ENCODE results near the gene FBRSL1.
A peak's percentile ranks its signal among the peaks of the same experiment; 100 is the strongest.

FBRSL1 gene

DNA sequence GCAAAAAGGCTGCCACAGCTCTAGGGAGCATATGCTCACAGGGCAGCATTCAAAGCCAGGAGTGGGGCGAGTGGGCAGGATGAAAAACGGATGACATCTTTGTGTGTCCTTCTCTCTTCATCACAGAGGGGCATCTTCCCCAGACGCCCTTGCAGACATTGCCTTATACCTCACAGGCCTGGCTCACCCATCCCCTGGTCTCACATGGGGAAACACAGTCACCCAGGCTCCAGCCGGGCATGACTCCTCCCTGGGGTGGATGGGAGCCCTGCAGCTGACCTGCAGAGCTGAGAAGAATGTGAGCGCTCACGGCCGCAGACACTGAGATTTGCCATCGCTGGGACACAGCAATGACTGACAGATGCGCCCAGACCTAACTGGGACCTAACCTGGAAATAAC, 7.2 kb upstream of the FBRSL1 start:
- Mint-ChIP-seq H3K9me3 (no peaks in the 10 kb centered on the region), H3K36me3 (ENCODE audit: low read depth) (no peaks in the 10 kb centered on the region), H3K27me3 (ENCODE audit: low read depth) (peaks cover 39% of the 10 kb centered on the region), H3K4me3 (no peak overlapping the region), H3K27ac (no peak overlapping the region), H3K4me1 (no peaks in the 10 kb centered on the region)
- TF ChIP-seq, protein P1, sequence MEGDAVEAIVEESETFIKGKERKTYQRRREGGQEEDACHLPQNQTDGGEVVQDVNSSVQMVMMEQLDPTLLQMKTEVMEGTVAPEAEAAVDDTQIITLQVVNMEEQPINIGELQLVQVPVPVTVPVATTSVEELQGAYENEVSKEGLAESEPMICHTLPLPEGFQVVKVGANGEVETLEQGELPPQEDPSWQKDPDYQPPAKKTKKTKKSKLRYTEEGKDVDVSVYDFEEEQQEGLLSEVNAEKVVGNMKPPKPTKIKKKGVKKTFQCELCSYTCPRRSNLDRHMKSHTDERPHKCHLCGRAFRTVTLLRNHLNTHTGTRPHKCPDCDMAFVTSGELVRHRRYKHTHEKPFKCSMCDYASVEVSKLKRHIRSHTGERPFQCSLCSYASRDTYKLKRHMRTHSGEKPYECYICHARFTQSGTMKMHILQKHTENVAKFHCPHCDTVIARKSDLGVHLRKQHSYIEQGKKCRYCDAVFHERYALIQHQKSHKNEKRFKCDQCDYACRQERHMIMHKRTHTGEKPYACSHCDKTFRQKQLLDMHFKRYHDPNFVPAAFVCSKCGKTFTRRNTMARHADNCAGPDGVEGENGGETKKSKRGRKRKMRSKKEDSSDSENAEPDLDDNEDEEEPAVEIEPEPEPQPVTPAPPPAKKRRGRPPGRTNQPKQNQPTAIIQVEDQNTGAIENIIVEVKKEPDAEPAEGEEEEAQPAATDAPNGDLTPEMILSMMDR (IDR thresholded peaks at IDR 0.05; ENCODE audit: unreplicated experiment in 3 of 3) = no peak

DNA sequence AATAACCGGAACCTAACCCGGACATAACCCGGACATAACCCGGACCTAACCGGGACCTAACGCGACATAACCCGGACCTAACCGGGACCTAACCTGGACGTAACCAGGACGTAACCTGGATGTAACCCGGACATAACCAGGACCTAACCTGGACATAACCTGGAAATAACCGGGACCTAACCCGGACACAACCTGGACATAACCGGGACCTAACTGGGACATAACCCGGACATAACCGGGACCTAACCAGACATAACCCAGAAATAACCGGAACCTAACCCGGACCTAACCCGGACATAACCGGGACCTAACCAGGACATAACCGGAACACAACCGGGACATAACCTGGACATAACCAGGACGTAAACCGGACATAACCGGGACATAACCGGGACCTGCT, 6.7 kb upstream of the FBRSL1 start:
- Mint-ChIP-seq H3K36me3 (ENCODE audit: low read depth) (no peaks in the 10 kb centered on the region), H3K4me1 (no peaks in the 10 kb centered on the region), H3K9me3 (no peaks in the 10 kb centered on the region), H3K4me3 (no peak overlapping the region), H3K27me3 (ENCODE audit: low read depth) (peaks cover 41% of the 10 kb centered on the region), H3K27ac (no peak overlapping the region)
- TF ChIP-seq, protein P1 (IDR thresholded peaks at IDR 0.05; ENCODE audit: unreplicated experiment in 3 of 3) = no peak

GRCh38 chr12:132483612-132484011, 6.3 kb upstream of the FBRSL1 start:
- H3K36me3 Mint-ChIP-seq (ENCODE audit: low read depth) = no peaks in the 10 kb centered on the region
- no peak overlapping the region for H3K27ac Mint-ChIP-seq
- peaks cover 41% of the 10 kb centered on the region for H3K27me3 Mint-ChIP-seq (ENCODE audit: low read depth)
- H3K9me3 Mint-ChIP-seq = no peaks in the 10 kb centered on the region
- H3K4me1 Mint-ChIP-seq = no peaks in the 10 kb centered on the region
- no peak overlapping the region for H3K4me3 Mint-ChIP-seq
- TF ChIP-seq, protein P1 (IDR thresholded peaks at IDR 0.05; ENCODE audit: unreplicated experiment in 3 of 3) = no peak

DNA sequence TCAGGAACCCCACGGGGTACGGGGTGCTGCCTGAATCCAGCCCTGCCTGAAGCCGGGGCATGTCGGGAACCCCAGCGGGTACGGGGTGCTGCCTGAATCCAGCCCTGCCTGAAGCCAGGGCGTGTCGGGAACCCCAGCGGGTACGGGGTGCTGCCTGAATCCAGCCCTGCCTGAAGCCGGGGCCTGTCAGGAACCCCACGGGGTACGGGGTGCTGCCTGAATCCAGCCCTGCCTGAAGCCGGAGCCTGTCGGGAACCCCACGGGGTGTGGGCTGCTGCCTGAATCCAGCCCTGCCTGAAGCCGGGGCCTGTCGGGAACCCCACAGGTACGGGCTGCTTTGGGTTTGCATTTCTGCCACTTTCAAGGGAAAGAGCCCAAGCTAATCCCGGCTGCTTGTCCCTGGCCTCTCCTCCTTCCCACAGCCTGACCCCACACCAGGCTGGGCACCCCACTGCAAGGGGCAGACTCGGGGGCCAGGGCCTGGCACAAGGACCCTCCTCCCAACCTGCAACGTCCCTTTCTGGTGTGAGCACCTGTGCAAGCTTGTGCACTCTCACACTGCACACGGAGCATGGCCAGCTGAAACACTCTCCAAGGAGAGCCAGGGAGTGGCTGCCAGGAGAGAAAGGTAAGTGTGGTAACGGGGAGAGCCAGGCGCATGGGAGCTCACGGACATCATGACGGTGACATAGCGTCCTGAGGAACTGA, 5.6 kb upstream of the FBRSL1 start:
- no peaks in the 10 kb centered on the region for H3K36me3 Mint-ChIP-seq (ENCODE audit: low read depth)
- no peaks in the 10 kb centered on the region for H3K9me3 Mint-ChIP-seq
- H3K4me3 Mint-ChIP-seq = no peak overlapping the region
- H3K4me1 Mint-ChIP-seq = no peaks in the 10 kb centered on the region
- no peak overlapping the region for H3K27ac Mint-ChIP-seq
- H3K27me3 Mint-ChIP-seq (ENCODE audit: low read depth) = peaks cover 44% of the 10 kb centered on the region
- TF ChIP-seq, protein P1 (IDR thresholded peaks at IDR 0.05; ENCODE audit: unreplicated experiment in 3 of 3) = no peak

DNA sequence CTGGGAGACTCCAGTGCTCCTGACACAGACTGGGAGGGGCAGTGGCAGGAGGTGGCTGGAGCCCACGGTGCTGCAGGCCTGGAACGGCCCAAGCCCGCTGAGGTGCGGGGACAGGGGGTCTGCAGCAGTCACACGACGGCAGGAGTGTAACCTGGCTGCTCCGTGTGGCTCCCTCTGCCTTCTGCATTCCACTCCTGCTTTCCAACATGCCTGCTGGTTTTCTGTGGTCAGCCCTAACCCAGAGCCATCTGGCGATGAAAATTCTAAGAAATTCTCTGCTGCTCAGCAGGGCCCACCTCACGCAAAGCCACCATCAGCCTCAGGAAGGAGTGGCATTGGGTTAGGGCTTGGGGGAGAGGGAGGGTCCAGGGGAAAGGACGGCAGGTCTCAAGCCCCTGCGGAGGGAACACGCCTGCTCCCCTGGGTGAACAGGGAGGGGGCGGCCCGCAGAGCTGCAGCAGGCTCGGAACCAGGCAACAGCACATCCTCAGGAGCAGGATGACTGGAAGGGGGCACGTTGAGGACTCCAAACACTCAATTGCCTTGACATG, 5.0 kb upstream of the FBRSL1 start:
- H3K9me3 Mint-ChIP-seq = no peaks in the 10 kb centered on the region
- TF ChIP-seq, protein P1 (IDR thresholded peaks at IDR 0.05; ENCODE audit: unreplicated experiment in 3 of 3) = no peak
- no peak overlapping the region for H3K27ac Mint-ChIP-seq
- H3K27me3 Mint-ChIP-seq (ENCODE audit: low read depth) = peaks cover 39% of the 10 kb centered on the region
- H3K36me3 Mint-ChIP-seq (ENCODE audit: low read depth) = no peaks in the 10 kb centered on the region
- no peaks in the 10 kb centered on the region for H3K4me1 Mint-ChIP-seq
- H3K4me3 Mint-ChIP-seq = no peak overlapping the region

DNA sequence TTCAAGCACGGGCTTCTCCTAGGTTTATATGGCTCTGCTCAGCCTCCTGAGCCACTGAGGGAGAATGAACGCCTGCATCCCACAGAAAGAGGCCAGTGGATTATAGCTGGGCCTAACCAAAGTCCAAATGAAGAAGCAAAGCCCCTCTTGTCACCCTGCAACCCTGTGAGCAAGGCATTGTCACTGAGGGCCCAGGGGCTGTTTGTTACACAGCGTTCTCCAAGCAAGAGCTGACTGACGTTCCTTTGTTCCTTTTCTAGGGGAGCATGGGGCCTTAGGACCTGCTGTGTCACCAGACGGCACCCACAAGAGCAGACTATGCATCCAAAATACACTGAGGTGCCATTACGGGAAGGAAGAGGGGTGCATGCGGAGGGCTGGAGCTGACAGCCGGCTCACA, 4.3 kb upstream of the FBRSL1 start:
- Mint-ChIP-seq H3K4me1 (no peaks in the 10 kb centered on the region), H3K9me3 (no peaks in the 10 kb centered on the region), H3K4me3 (peak overlapping the region in 1 of 3 experiments; percentile 54), H3K27me3 (ENCODE audit: low read depth) (peaks cover 39% of the 10 kb centered on the region), H3K36me3 (ENCODE audit: low read depth) (no peaks in the 10 kb centered on the region), H3K27ac (no peak overlapping the region)
- TF ChIP-seq, protein P1 (IDR thresholded peaks at IDR 0.05; ENCODE audit: unreplicated experiment in 3 of 3) = no peak
